ENCODE data around the gene CEP170B.

Gene CEP170B

DNA sequence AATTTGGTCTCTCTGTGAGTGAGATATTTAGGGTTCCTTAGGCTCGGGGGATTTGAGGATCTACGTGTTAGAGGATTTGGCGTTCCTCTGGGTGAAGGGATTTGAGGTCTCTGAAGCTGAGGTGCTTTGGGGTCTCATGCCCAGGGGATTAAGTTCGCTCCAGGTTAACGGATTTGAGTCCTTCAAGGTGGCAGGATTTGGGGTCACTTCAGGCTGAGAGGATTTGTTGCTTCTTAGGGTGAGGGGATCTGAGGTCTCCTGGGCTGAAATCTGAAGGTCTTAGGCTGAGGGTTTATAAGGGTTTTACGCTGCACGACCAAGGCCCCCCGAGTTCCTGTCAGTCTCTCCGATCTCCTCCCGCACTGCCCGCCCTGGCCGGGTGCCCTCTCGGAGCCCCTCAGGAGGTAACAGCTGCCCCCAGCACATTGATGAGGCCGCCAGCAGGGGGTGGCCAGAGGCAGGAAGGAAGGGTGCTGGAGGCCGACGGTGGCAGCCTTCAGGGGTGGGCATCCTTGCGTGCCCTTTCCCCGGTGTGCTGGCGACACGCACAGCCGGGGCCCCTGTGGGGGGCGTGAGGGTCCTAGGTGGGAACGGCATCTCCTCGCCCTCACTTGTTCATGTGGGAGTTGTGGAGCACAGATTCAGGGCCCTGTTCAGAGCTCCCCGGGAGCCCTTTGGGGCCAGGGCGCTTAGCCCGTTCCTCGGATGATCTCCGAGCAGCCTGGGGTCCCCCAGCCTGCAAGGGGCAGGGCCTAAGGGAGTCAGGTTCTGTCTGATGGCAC lies 14.3 kb downstream of the CEP170B start:
- Histone ChIP-seq H3K9me3 (ENCODE audit: insufficient read depth, low read depth, low read length) (peaks cover 9% of the 10 kb centered on the region), H3K4me3 (ENCODE audit: low read depth, low read length) (no peak overlapping the region), H3K79me1 (ENCODE audit: low read length) (no peaks in the 10 kb centered on the region), H3K9ac (ENCODE audit: low read length) (no peak overlapping the region), H4K12ac (ENCODE audit: low read depth, low read length) (no peak overlapping the region), H2AK5ac (ENCODE audit: low read length) (no peak overlapping the region), H2BK120ac (ENCODE audit: insufficient read depth, low read length, poor library complexity) (no peak overlapping the region), H4K8ac (ENCODE audit: low read depth, low read length) (no peak overlapping the region), H2BK5ac (ENCODE audit: low read depth, low read length, poor library complexity) (no peak overlapping the region), H3K4me2 (ENCODE audit: low read length) (no peak overlapping the region), H3K4ac (ENCODE audit: low read depth, low read length) (no peak overlapping the region), H3K18ac (ENCODE audit: low read length) (no peak overlapping the region), H3K27ac (ENCODE audit: low read depth, low read length) (no peak overlapping the region), H3K27me3 (ENCODE audit: insufficient read depth, low read length) (no peaks in the 10 kb centered on the region), H3K4me1 (ENCODE audit: control insufficient read depth in 1 of 2, insufficient read depth in 2 of 2, low read length in 2 of 2) (peaks cover 0 to 3% of the 10 kb centered on the region in 2 experiments), H2BK12ac (ENCODE audit: low read length) (no peak overlapping the region), H4K91ac (ENCODE audit: low read depth, low read length) (no peak overlapping the region), H3K79me2 (ENCODE audit: control insufficient read depth, insufficient read depth, low read length, poor library complexity) (no peaks in the 10 kb centered on the region), H3K14ac (ENCODE audit: low read length) (no peak overlapping the region), H2AFZ (ENCODE audit: insufficient read depth, low read length, poor library complexity) (no peak overlapping the region), H3K23ac (ENCODE audit: low read length) (no peak overlapping the region), H3K36me3 (ENCODE audit: control insufficient read depth in 1 of 2, insufficient read depth in 2 of 2, low read length in 2 of 2) (peaks cover 50 to 54% of the 10 kb centered on the region in 2 experiments)
- DNase-seq = no peak
- no CpG with 5 or more reads among the region's 29 CpGs for WGBS (ENCODE audit: extremely low coverage, insufficient coverage, insufficient read length)

DNA sequence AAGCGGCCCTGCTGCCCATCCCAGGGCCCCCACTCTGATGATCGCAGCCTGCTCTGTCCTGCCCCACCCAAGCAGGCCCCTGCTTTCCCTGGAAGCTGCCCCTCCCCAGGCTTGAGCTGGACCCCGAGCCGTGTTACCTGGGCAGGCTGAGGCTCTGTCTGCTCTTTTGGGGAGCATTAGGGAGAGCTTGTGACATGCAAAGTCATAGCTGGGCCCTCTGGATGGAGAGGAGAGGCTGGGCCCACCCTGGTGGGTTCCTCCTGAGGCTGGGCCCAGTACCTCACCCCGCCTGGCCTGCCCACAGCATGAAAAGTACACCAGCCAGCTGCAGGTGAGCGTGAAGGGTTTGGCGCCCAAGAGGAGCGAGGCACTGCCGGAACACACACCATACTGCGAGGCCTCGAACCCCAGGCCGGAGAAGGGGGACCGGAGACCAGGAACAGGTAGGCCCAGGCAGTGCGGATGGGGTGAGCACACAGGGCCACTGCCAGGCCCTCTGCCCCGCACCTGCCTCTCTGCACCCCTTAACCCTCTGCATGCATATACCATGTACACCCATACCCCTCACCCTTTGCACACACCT lies 15.0 kb downstream of the CEP170B start:
- H3K79me1 ChIP-seq (ENCODE audit: low read length) = no peaks in the 10 kb centered on the region
- no peak overlapping the region for H3K9ac ChIP-seq (ENCODE audit: low read length)
- H3K4ac ChIP-seq (ENCODE audit: low read depth, low read length) = no peak overlapping the region
- no peak overlapping the region for H3K14ac ChIP-seq (ENCODE audit: low read length)
- no peak overlapping the region for H4K12ac ChIP-seq (ENCODE audit: low read depth, low read length)
- H3K27me3 ChIP-seq (ENCODE audit: insufficient read depth, low read length) = no peaks in the 10 kb centered on the region
- H3K9me3 ChIP-seq (ENCODE audit: insufficient read depth, low read depth, low read length) = peaks cover 10% of the 10 kb centered on the region
- H4K91ac ChIP-seq (ENCODE audit: low read depth, low read length) = no peak overlapping the region
- H2BK12ac ChIP-seq (ENCODE audit: low read length) = no peak overlapping the region
- no peak overlapping the region for H4K8ac ChIP-seq (ENCODE audit: low read depth, low read length)
- peaks cover 0 to 3% of the 10 kb centered on the region in 2 experiments for H3K4me1 ChIP-seq (ENCODE audit: control insufficient read depth in 1 of 2, insufficient read depth in 2 of 2, low read length in 2 of 2)
- no CpG with 5 or more reads among the region's 15 CpGs for WGBS (ENCODE audit: extremely low coverage, insufficient coverage, insufficient read length)
- no peak overlapping the region for H3K18ac ChIP-seq (ENCODE audit: low read length)
- DNase-seq = no peak
- H3K27ac ChIP-seq (ENCODE audit: low read depth, low read length) = no peak overlapping the region
- H3K23ac ChIP-seq (ENCODE audit: low read length) = no peak overlapping the region
- H2AK5ac ChIP-seq (ENCODE audit: low read length) = no peak overlapping the region
- no peak overlapping the region for H2BK5ac ChIP-seq (ENCODE audit: low read depth, low read length, poor library complexity)
- H3K4me2 ChIP-seq (ENCODE audit: low read length) = no peak overlapping the region
- H3K79me2 ChIP-seq (ENCODE audit: control insufficient read depth, insufficient read depth, low read length, poor library complexity) = no peaks in the 10 kb centered on the region
- H3K4me3 ChIP-seq (ENCODE audit: low read depth, low read length) = no peak overlapping the region
- H3K36me3 ChIP-seq (ENCODE audit: control insufficient read depth in 1 of 2, insufficient read depth in 2 of 2, low read length in 2 of 2) = peaks cover 52 to 56% of the 10 kb centered on the region in 2 experiments
- no peak overlapping the region for H2BK120ac ChIP-seq (ENCODE audit: insufficient read depth, low read length, poor library complexity)
- no peak overlapping the region for H2AFZ ChIP-seq (ENCODE audit: insufficient read depth, low read length, poor library complexity)

DNA sequence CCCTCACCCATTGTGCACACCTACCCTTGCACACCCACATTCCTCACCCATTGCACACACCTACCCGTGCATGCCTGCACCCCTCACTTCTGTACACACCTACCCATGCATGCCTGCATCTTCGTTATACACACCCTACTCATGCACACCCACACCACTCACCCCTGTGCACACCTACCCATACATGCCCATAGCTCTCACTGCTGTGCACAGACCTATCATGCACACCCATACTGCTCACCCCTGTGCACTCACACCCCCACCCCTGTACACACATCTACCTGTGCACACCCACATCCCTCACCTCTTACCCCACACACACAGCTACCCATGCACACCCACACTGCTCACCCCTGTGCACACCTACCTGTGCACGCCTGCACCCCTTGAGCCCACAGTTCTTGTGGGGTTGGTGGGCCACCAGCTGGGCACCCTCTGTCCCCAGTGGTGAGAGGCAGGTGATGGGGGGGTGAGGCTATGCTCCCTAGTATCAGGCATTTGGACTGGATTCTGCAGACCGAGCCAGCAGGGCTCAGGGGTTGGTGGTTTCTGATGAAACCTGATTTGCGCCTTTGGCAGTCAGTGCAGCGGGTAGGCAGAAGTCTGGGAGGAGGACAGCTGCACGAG lies 15.6 kb downstream of the CEP170B start:
- H3K9me3 ChIP-seq (ENCODE audit: insufficient read depth, low read depth, low read length) = peaks cover 10% of the 10 kb centered on the region
- no peak overlapping the region for H2AK5ac ChIP-seq (ENCODE audit: low read length)
- H3K14ac ChIP-seq (ENCODE audit: low read length) = no peak overlapping the region
- H4K12ac ChIP-seq (ENCODE audit: low read depth, low read length) = no peak overlapping the region
- H2BK12ac ChIP-seq (ENCODE audit: low read length) = no peak overlapping the region
- no peak overlapping the region for H3K4ac ChIP-seq (ENCODE audit: low read depth, low read length)
- no peak overlapping the region for H2BK5ac ChIP-seq (ENCODE audit: low read depth, low read length, poor library complexity)
- H2AFZ ChIP-seq (ENCODE audit: insufficient read depth, low read length, poor library complexity) = no peak overlapping the region
- no peak overlapping the region for H3K27ac ChIP-seq (ENCODE audit: low read depth, low read length)
- no peaks in the 10 kb centered on the region for H3K79me1 ChIP-seq (ENCODE audit: low read length)
- H2BK120ac ChIP-seq (ENCODE audit: insufficient read depth, low read length, poor library complexity) = no peak overlapping the region
- no peak overlapping the region for H4K91ac ChIP-seq (ENCODE audit: low read depth, low read length)
- H3K4me3 ChIP-seq (ENCODE audit: low read depth, low read length) = no peak overlapping the region
- no peak overlapping the region for H3K4me2 ChIP-seq (ENCODE audit: low read length)
- no peak overlapping the region for H3K18ac ChIP-seq (ENCODE audit: low read length)
- peaks cover 0 to 3% of the 10 kb centered on the region in 2 experiments for H3K4me1 ChIP-seq (ENCODE audit: control insufficient read depth in 1 of 2, insufficient read depth in 2 of 2, low read length in 2 of 2)
- H3K23ac ChIP-seq (ENCODE audit: low read length) = no peak overlapping the region
- H3K36me3 ChIP-seq (ENCODE audit: control insufficient read depth in 1 of 2, insufficient read depth in 2 of 2, low read length in 2 of 2) = peaks cover 58 to 62% of the 10 kb centered on the region in 2 experiments
- H3K9ac ChIP-seq (ENCODE audit: low read length) = no peak overlapping the region
- no peaks in the 10 kb centered on the region for H3K27me3 ChIP-seq (ENCODE audit: insufficient read depth, low read length)
- H4K8ac ChIP-seq (ENCODE audit: low read depth, low read length) = no peak overlapping the region
- no peak for DNase-seq
- WGBS (ENCODE audit: extremely low coverage, insufficient coverage, insufficient read length) = no CpG with 5 or more reads among the region's 7 CpGs
- H3K79me2 ChIP-seq (ENCODE audit: control insufficient read depth, insufficient read depth, low read length, poor library complexity) = no peaks in the 10 kb centered on the region

- Histone ChIP-seq H2AFZ (ENCODE audit: insufficient read depth, low read length, poor library complexity) (no peak overlapping the region), H2BK12ac (ENCODE audit: low read length) (no peak overlapping the region), H4K12ac (ENCODE audit: low read depth, low read length) (no peak overlapping the region), H3K14ac (ENCODE audit: low read length) (no peak overlapping the region), H2AK5ac (ENCODE audit: low read length) (no peak overlapping the region), H3K9ac (ENCODE audit: low read length) (no peak overlapping the region), H3K23ac (ENCODE audit: low read length) (no peak overlapping the region), H3K4me1 (ENCODE audit: control insufficient read depth in 1 of 2, insufficient read depth in 2 of 2, low read length in 2 of 2) (peaks cover 0 to 3% of the 10 kb centered on the region in 2 experiments), H3K36me3 (ENCODE audit: control insufficient read depth in 1 of 2, insufficient read depth in 2 of 2, low read length in 2 of 2) (peaks cover 66 to 70% of the 10 kb centered on the region in 2 experiments), H3K9me3 (ENCODE audit: insufficient read depth, low read depth, low read length) (peaks cover 7% of the 10 kb centered on the region), H3K4me2 (ENCODE audit: low read length) (no peak overlapping the region), H3K27ac (ENCODE audit: low read depth, low read length) (no peak overlapping the region), H2BK5ac (ENCODE audit: low read depth, low read length, poor library complexity) (no peak overlapping the region), H3K4ac (ENCODE audit: low read depth, low read length) (no peak overlapping the region), H3K18ac (ENCODE audit: low read length) (no peak overlapping the region), H4K91ac (ENCODE audit: low read depth, low read length) (no peak overlapping the region), H3K79me2 (ENCODE audit: control insufficient read depth, insufficient read depth, low read length, poor library complexity) (no peaks in the 10 kb centered on the region), H3K27me3 (ENCODE audit: insufficient read depth, low read length) (no peaks in the 10 kb centered on the region), H2BK120ac (ENCODE audit: insufficient read depth, low read length, poor library complexity) (no peak overlapping the region), H4K8ac (ENCODE audit: low read depth, low read length) (no peak overlapping the region), H3K79me1 (ENCODE audit: low read length) (no peaks in the 10 kb centered on the region), H3K4me3 (ENCODE audit: low read depth, low read length) (no peak overlapping the region)
- no CpG with 5 or more reads among the region's 13 CpGs for WGBS (ENCODE audit: extremely low coverage, insufficient coverage, insufficient read length)
- DNase-seq = no peak
Observed at GRCh38 chr14:104881369-104881979, 16.4 kb downstream of the CEP170B start.

Data from trophoblast cell (in vitro differentiated cells and primary cell).